T-helper 1 cell (primary cell): ENCODE data around the gene ERG.

Experiments used
- DNase-seq, 5 donors: peaks; one replicate each; pipeline ENCODE4 v3.0.0-alpha.2; 2012 to 2020

The ERG gene

GRCh38 chr21:38388647-38389353 is 109.5 kb downstream of the ERG start:
- DNase-seq, result no peak

- DNase-seq, result no peak
Measured at GRCh38 chr21:38388203-38388602, 110.1 kb downstream of the ERG start.

DNA sequence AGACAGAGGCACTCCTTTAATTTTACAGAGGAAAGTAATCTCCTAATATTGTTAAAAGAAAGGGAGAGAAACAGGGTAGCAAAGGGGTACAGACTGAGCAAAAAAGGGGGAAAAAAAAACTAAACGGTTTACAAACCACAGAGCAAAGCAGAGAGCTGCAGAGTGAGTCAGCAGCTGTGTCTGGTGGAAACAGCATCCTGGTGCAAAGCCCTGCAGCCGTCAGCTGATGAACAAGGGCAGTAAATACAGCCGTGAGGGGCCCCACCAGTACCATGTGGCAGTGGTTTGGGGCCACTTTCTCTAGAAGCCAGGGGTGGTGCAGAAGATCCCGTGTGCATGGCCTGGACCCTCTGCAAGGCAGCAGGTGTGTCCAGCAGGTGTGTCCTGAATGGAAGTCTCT is 111.3 kb downstream of the ERG start:
- peak in 1 of 5 donors; percentile 10 for DNase-seq

DNA sequence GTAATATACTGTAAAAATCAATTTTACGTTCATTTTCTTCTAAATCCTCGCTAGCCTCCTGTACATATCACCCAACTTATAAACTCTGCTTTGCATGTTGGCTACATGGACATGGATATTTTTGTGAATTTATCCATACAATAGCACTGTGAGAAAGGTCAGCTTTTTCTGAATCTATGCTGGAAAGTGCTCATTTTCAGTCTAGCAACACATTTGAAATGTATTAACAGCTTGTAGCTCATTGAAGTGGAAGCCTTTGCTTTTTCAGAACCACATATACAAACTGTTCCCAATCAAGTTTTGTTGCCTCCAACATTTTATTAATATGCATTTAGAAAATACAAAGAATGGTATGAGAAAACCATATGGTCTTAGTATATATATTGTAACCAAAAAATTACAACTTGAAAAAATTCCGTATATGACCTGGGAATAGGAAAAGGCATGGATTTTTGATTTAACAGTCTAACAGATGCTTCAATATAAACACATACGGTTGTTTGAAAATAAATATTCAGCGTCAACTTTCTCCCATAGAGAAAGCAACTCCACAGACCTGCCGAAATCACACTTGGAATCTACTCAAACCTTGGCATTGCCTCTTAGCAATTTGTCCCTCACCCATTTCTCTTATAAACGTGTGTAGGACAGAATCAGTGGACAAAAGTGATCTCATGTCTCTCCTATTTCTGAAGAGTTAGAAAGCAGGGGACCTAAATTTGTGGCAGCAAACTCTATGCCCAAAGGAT is 112.7 kb downstream of the ERG start:
- no peak for DNase-seq

GRCh38 chr21:38384675-38385426 is 113.4 kb downstream of the ERG start:
- DNase-seq, result no peak

DNA sequence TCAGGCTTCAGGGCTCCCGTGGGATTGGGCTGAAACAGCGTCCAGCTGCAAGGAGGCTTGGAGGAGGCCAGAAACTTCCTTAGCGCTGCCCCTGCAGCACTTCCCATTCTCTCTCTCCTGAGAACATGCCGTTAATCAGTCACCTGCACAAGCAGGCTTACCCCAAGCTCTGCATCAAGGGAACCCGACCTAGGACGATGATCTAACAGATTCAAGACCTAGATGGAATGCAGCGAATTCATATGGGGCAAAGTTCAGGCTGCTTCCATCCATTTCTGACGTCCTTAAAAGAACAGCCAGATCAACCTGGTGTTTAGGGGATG is 114.1 kb downstream of the ERG start:
- DNase-seq, result no peak

GRCh38 chr21:38383411-38384237 is 114.7 kb downstream of the ERG start:
- no peak for DNase-seq

GRCh38 chr21:38380481-38381137 is 117.7 kb downstream of the ERG start:
- no peak for DNase-seq

- no peak for DNase-seq
Measured at GRCh38 chr21:38379147-38379546, 119.1 kb downstream of the ERG start.

DNA sequence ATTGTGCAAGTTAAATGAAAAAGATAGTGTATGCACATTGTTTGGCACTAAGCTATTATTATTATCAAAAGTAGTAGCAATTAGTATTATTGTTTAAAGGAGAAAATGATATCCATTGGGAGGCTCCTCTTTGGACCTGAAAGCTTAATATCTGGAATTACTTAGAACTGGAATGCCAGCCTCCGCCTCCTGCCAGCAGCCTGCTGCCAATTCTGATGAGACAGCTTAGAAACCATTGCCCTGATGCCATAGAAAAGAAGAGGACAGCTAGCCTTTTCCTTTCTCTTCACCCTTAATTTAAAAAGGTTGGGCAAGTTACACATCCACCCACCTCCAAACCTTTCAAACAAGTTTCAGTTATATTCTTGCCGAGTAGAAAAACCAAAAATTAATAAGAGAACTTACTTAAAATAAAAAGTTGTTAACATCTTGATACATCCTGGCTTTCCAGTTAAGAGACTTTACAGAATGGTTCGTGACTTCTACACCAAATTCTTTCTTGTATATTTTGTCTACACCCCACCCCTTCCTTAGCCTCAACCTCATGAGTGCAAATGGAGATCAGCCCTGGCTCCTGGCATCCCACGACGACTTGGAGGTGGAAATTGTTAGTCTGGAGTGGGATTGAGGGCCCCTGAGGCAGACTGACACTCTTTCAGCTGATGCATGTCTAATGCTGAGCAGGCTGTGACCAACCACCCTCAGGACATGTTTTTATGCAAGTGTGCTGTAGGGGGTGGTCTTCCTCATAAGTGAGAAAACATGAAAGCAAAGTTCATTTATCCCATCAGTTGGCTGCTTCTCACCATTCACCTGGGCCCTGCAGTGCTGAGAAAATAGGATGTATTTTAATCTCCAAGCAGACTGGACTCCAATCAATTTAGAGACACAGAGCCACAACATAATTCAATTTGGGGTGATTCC is 120.8 kb downstream of the ERG start:
- DNase-seq, result no peak

DNA sequence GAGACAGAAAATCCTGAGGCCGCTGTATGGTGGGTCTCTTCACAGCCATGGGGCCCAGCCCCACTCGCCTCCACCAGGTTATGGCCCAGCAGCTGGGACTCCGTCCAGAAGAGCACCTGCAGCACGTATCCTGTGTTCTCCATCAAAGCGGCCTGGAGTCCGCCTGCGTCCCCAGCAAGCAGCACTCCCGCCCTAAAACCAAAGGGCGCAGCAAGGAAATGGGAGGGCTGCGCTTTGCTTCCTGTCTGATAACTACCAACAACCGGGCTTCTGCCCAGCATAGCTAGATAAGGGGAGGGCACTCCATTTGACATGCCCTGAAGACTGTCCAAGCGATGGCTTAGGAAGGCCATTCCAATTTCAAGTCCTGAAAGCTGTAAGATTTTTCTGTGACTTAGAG is 121.6 kb downstream of the ERG start:
- DNase-seq, result no peak

GRCh38 chr21:38376235-38376634 is 122.0 kb downstream of the ERG start:
- no peak for DNase-seq

DNA sequence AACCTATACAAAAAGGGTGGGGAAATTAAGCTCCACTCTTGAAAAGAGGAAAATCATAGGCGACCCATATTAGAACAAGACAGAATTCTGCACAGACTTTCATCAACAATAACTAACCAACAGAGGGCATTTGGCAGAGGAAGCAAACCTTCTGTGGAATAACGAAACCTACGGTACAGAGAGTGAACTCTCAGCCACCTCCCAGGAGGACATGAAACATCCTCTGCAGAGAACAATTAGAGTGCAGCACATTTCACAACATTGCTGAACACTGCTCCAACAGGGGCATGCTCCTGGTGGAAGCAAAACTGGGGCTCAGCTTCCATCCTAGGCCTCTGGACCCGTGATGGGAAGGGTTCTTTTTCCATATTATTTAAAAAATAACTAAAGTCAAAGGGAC is 130.6 kb downstream of the ERG start:
- DNase-seq, result no peak

DNA sequence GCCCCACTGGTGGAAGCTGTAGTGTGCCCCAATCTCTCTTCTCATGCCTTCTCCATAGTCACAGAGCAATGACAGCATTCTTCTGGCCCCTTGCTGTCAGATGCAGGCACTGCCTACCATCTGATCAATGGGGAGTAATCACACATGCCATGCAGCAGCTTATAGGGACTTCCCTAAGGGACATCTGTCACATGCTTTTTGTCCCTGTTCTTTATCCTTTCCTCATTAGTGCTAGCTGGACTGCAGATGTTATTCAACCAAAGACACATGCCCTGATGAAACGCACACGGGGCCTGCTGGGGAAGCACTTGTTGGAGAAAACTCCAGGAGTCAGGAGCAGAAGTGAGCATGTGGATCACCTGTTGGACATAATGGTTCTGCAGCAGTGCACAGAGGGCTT is 132.8 kb downstream of the ERG start:
- DNase-seq, result no peak

DNA sequence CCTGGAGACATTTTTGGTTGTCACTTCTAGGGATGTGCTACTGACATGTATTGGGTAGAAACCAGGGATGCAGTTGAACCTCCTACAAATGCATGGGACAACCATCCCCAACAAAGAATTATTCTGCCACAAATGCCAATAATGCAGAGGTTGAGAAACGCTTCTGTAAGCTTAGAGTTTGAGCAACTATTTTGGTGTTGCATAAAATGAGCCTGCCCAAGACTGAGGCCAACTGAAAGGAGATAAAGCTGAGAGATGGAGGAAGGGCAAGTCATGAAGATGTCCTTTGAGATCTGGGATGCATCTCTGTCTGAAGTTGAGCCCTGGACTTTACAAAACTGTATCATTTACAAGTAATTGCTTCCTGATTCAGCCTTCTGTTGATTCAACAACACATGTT is 134.6 kb downstream of the ERG start:
- DNase-seq, result no peak

DNA sequence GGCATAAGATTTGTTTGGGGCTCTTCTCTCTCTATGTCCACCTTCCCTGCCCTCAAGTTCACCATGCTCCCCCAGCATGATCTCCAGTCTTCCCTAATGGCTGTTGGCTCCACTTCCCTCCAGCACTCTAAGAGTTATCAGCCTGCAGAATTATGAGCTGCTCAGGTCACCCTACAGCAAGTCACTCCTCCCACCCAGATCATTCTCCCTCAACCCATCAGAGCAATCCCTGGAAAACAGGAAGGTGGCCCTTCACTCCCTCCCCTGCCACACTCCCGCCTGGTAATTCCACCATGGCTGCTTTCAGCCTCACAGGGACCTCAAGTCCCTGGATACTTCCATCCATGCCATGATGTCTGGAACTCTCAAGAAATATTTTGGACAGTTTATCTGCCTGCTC is 137.0 kb downstream of the ERG start:
- DNase-seq, result no peak

- no peak for DNase-seq
Measured at GRCh38 chr21:38359835-38360234, 138.4 kb downstream of the ERG start.

DNA sequence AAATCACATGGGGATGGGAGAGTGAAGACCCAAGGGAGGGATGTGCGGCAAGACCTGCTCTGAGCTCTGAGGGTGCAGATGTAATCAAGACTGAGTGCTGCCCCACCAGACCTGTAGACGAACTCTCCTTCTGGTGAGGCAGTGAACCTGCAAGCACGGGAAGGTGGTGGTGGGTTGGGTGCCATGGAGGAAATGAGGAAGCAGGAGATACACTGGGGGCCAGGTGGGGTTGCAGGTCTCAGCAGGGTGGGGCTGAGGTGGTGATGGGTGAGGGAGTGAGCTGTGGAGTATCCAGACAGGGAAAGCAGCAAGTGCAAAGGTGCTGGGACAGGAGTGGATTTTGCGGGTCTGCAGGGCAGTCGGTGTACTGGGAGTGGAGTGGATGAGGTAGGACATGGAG is 139.2 kb downstream of the ERG start:
- DNase-seq, result no peak

DNA sequence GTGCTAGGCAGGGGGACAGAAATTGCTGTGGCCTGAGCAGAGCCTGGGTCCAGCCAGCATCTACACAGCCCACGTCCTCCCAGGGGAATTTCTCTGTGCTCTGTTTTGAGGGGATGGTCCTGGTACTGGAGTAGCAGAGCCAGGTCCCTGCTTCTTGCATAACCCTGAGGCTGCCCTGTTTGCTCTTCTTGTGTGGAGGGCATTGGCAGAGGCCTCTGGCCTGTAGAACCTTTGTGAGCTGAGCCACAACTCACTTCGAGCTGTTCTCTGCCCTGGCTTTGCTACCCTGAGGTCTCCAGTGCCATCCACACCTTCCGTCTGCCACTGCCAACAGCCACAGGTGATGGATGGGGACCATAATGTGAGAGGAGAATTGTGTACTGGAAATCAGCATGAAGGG is 139.6 kb downstream of the ERG start:
- DNase-seq, result no peak

GRCh38 chr21:38358098-38358497 is 140.2 kb downstream of the ERG start:
- DNase-seq, result no peak

DNA sequence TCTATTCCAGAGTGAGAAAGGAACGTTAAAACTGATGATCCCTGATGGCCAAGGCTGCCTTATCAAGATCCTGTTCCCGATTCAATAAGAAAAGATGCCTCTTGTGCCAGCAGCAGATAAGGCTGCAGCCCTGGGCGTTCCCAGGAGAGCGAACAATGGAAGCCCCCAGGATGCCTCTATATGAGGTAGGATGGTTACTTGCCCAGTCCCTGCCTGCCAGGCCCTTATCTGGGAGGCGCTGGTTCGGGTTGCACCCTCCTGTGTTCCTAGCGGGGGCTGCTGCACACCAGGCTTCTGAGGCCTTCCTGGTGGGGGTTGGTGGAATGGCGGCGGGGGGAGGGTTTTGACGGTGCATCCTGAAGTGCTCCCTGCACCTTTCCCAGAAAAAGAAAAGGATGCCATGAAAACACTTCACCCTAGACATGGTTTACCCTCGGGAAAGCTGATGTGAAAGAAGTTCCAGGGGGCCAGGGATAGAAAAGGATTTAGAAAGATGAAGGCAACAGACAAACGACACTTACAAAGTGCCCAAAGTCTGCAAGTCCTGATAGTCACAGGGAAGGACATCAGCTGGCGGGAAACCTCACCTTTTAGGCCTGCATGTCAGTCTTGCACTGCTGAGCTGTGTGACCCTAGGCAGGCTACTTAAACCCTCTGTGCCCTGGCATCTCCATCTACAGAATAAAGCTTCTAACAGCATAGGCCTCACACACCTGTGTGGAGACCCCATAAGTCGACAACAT is 141.2 kb downstream of the ERG start:
- DNase-seq, result no peak
